Panc1 (cell line): ENCODE data around the gene MYRIP. TPM values are rescaled to one million over a fixed set of nuclear protein-coding genes. Genes with fewer than 3 reads are reported as not detected.

ENCODE experiments used
- ATAC-seq: fragments of 200-7000 bp; cut with Tn5 transposase; 2 replicates; pipeline ENCODE4 v1.9.1; 2020; ENCODE audit warnings: mild to moderate bottlenecking, moderate library complexity
- BruUV-seq: library from RNA; stranded (reverse); fragments of 400-500 nt; replicated peaks from 2 replicates; lab custom pipeline; 2021; lab: Mats Ljungman, UMichigan
- CTCF ChIA-PET: fragments of 300-600 bp; sonication (Branson Sonifier 250); formaldehyde crosslinking; loops from one replicate; lab custom pipeline; 2022; ENCODE audit warnings: antibody characterized with exemption; lab: Charles Lee
- POLR2A ChIA-PET: fragments of 300-600 bp; sonication (Branson Sonifier 250); formaldehyde crosslinking; loops from one replicate; lab custom pipeline; 2022; ENCODE audit warnings: antibody characterized with exemption; lab: Charles Lee
- DNase-seq: peaks from one replicate; pipeline ENCODE4 v3.0.0-alpha.2; 2010; ENCODE audit warnings: low read depth, low spot score
- H3K27ac ChIP-seq: 2 replicates; pipeline ENCODE4 v1.5.1; 2011; ENCODE audit warnings: mild to moderate bottlenecking, low read length, inconsistent platforms
- H3K27me3 ChIP-seq: fragments of 200-500 bp; sonication (Bioruptor generic); 2 replicates; pipeline ENCODE4 v1.6.0; 2014; ENCODE audit warnings: low read length, inconsistent platforms; ENCODE audit not compliant: control insufficient read depth, insufficient read depth
- H3K36me3 ChIP-seq: fragments of 200-500 bp; sonication (Bioruptor generic); 2 replicates; pipeline ENCODE4 v1.5.1; 2014; ENCODE audit warnings: inconsistent platforms, mild to moderate bottlenecking, low read length, moderate library complexity; ENCODE audit not compliant: control insufficient read depth, insufficient read depth
- H3K4me1 ChIP-seq: 2 replicates; pipeline ENCODE4 v1.5.1; 2011; ENCODE audit warnings: inconsistent platforms, mild to moderate bottlenecking, low read length, moderate library complexity; ENCODE audit not compliant: control insufficient read depth, insufficient read depth
- H3K4me3 ChIP-seq, 2 experiments: 2 replicates each; pipeline ENCODE4 v1.5.1; 2011 to 2012; ENCODE audit warnings: low read depth in 2 of 2, low read length in 2 of 2, mild to moderate bottlenecking in 2 of 2, inconsistent platforms in 1 of 2, moderate library complexity in 1 of 2
- H3K9me3 ChIP-seq: fragments of 200-500 bp; sonication (Bioruptor generic); 2 replicates; pipeline ENCODE4 v1.5.1; 2014; ENCODE audit warnings: low read depth, mild to moderate bottlenecking, inconsistent platforms, low read length, moderate library complexity; ENCODE audit not compliant: control insufficient read depth, insufficient read depth
- POLR2AphosphoS5 ChIP-seq: IDR thresholded peaks from 2 replicates; pipeline ENCODE4 v1.6.1; 2012; ENCODE audit warnings: mild to moderate bottlenecking, low read depth, low read length, moderate library complexity
- SIN3A ChIP-seq: IDR thresholded peaks from 2 replicates; pipeline ENCODE4 v1.6.1; 2012; ENCODE audit warnings: low read depth, mild to moderate bottlenecking, low read length, moderate library complexity, borderline replicate concordance; ENCODE audit not compliant: insufficient read depth
- TCF7L2 ChIP-seq: IDR thresholded peaks from 2 replicates; pipeline ENCODE4 v1.6.1; 2011; ENCODE audit warnings: mild to moderate bottlenecking, low read depth, low read length, inconsistent platforms
- in situ Hi-C: cut with HindIII; loops from 2 replicates; pipeline ENCODE4 v1.10.0; 2016; ENCODE audit warnings: low sequenced_read_pairs, low pct_unique_long_range_greater_than_20kb
- intact Hi-C: fragments of 100-400 bp; cut with micrococcal nuclease; formaldehyde crosslinking; loops from one replicate; pipeline ENCODE4 v1.10.0; 2022; ENCODE audit not compliant: unreplicated experiment
- total RNA-seq: library from RNA; stranded (reverse); gene quantifications from one replicate; pipeline ENCODE4 v1.2.1, GENCODE V29; 2021; ENCODE audit not compliant: unreplicated experiment
- TF ChIP-seq, protein P1 (sequence below): fragments of 450-650 bp; IDR thresholded peaks from 2 replicates; pipeline ENCODE4 v1.5.1; 2017; ENCODE audit warnings: mild to moderate bottlenecking
- TF ChIP-seq, protein P2 (sequence below), 2 experiments: IDR thresholded peaks; 2 replicates each; pipeline ENCODE4 v1.6.1; 2011 to 2012; ENCODE audit warnings: low read depth in 2 of 2, control low read depth in 1 of 2, low read length in 1 of 2, mild to moderate bottlenecking in 1 of 2, moderate library complexity in 1 of 2; ENCODE audit not compliant: insufficient read depth in 1 of 2

Gene MYRIP
- total RNA-seq, 1 experiment from 2014 or later = 0.59 TPM

DNA sequence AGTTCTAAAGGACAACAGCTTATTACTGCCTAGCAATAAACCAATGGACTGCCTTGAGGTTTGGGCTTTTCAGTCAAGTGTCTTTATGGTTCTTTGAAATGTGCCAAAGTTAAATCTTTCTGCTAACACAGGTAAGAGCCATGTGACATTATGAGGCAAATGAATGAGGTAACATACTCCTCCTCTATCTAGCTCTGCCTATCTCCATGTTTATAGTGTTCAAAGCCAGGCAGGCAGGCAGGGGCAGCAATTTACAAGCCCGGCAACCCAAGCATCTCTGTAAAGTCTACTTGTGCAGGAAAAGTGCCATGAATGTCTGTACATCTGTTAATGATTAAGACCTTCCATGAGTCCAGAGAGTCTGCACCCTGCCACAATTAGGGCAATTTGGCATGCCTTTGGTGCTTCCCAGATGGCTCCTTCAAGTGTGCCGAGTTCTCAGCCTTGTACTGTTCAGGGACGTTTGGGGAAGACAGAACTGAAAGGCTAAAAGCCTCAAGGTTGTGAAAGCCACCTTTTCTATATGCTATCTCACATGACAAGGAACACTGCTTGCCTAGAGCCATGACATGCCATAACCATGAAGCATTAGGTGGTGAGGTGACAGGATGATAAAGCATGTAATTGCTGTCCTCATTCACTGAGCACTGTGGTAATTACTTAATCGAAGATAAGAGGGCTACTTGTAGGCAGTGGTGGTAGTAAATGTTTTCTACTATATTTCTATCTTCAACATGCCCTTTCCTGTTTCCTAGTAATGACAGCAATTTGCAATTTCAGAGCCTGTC, 458.7 kb downstream of the MYRIP start:
- no peaks in the 10 kb centered on the region for H3K27me3 ChIP-seq
- DNase-seq (no peak), ATAC-seq (no peak)
- H3K27ac ChIP-seq = no peak overlapping the region
- H3K9me3 ChIP-seq = no peaks in the 10 kb centered on the region
- no peaks in the 10 kb centered on the region for H3K4me1 ChIP-seq
- TF ChIP-seq POLR2AphosphoS5 (no peak), SIN3A (no peak), TCF7L2 (no peak)
- TF ChIP-seq, protein P1, sequence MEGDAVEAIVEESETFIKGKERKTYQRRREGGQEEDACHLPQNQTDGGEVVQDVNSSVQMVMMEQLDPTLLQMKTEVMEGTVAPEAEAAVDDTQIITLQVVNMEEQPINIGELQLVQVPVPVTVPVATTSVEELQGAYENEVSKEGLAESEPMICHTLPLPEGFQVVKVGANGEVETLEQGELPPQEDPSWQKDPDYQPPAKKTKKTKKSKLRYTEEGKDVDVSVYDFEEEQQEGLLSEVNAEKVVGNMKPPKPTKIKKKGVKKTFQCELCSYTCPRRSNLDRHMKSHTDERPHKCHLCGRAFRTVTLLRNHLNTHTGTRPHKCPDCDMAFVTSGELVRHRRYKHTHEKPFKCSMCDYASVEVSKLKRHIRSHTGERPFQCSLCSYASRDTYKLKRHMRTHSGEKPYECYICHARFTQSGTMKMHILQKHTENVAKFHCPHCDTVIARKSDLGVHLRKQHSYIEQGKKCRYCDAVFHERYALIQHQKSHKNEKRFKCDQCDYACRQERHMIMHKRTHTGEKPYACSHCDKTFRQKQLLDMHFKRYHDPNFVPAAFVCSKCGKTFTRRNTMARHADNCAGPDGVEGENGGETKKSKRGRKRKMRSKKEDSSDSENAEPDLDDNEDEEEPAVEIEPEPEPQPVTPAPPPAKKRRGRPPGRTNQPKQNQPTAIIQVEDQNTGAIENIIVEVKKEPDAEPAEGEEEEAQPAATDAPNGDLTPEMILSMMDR = no peak
- TF ChIP-seq, protein P2, sequence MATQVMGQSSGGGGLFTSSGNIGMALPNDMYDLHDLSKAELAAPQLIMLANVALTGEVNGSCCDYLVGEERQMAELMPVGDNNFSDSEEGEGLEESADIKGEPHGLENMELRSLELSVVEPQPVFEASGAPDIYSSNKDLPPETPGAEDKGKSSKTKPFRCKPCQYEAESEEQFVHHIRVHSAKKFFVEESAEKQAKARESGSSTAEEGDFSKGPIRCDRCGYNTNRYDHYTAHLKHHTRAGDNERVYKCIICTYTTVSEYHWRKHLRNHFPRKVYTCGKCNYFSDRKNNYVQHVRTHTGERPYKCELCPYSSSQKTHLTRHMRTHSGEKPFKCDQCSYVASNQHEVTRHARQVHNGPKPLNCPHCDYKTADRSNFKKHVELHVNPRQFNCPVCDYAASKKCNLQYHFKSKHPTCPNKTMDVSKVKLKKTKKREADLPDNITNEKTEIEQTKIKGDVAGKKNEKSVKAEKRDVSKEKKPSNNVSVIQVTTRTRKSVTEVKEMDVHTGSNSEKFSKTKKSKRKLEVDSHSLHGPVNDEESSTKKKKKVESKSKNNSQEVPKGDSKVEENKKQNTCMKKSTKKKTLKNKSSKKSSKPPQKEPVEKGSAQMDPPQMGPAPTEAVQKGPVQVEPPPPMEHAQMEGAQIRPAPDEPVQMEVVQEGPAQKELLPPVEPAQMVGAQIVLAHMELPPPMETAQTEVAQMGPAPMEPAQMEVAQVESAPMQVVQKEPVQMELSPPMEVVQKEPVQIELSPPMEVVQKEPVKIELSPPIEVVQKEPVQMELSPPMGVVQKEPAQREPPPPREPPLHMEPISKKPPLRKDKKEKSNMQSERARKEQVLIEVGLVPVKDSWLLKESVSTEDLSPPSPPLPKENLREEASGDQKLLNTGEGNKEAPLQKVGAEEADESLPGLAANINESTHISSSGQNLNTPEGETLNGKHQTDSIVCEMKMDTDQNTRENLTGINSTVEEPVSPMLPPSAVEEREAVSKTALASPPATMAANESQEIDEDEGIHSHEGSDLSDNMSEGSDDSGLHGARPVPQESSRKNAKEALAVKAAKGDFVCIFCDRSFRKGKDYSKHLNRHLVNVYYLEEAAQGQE (IDR thresholded peaks at IDR 0.05; ENCODE audit: insufficient read depth in 1 of 2, low read depth in 2 of 2, low read length in 1 of 2) = no peak
- H3K4me3 ChIP-seq = no peak overlapping the region
- H3K36me3 ChIP-seq = no peaks in the 10 kb centered on the region
- CTCF ChIA-PET = no interaction called here
- POLR2A ChIA-PET = no interaction called here
- BruUV-seq = no TSS peak
- intact Hi-C loops (no loop called here), in situ Hi-C loops (no loop called here)

DNA sequence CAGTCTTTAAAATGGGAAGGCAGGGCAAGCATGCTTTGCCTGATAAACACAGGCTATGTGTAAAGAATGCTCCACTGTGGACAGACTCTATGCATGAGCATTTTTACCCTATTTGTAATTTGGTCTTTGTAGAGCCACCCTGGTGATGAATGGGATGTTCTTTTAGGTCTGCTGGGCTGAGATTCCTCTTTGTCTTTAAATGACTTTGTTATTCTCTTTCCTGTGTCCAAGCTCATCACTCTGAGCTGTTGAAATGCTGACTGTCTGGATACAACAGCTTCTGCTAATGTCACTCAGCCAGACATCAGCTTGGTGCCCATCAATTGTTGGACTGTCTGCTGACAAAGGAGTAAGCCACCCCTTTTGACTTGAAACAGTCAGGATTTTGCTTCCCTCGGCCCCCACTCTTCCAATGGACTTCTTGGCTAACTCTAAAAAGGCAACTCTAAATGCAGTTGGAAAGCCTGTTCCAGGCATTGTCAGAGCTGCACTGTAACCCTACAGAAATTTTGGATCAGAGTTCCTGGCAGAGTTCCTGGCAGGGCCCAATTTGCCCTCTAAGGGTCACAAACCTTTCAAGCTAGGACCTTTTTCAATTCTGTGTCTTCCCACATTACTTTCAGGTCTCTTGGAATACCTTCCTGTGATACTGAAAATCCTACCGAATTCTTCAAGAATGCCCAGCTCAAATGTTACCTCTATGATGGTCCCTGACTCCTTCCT, 459.6 kb downstream of the MYRIP start:
- H3K27ac ChIP-seq = no peak overlapping the region
- BruUV-seq = no TSS peak

More for the DNA sequence above, 459.6 kb downstream of the MYRIP start:
- H3K9me3 ChIP-seq = no peaks in the 10 kb centered on the region
- TF ChIP-seq, protein P2 (IDR thresholded peaks at IDR 0.05; ENCODE audit: insufficient read depth in 1 of 2, low read depth in 2 of 2, low read length in 1 of 2) = no peak
- TF ChIP-seq POLR2AphosphoS5 = no peak
- TF ChIP-seq TCF7L2 = no peak
- TF ChIP-seq SIN3A = no peak
- TF ChIP-seq, protein P1 = no peak
- no peaks in the 10 kb centered on the region for H3K36me3 ChIP-seq
- intact Hi-C loops = no loop called here
- ChIA-PET CTCF (no interaction called here), POLR2A (no interaction called here)
- no peak overlapping the region for H3K4me3 ChIP-seq
- H3K4me1 ChIP-seq = no peaks in the 10 kb centered on the region
- in situ Hi-C loops = no loop called here
- no peak for ATAC-seq
- DNase-seq = no peak
- H3K27me3 ChIP-seq = no peaks in the 10 kb centered on the region
